ENCODE data around the gene PRIM2.
"Not testable (repeated sequence)": the region's sequence is repeated elsewhere in the genome, so short reads cannot be mapped to it uniquely, and the experiment has no call there.

Gene PRIM2

DNA sequence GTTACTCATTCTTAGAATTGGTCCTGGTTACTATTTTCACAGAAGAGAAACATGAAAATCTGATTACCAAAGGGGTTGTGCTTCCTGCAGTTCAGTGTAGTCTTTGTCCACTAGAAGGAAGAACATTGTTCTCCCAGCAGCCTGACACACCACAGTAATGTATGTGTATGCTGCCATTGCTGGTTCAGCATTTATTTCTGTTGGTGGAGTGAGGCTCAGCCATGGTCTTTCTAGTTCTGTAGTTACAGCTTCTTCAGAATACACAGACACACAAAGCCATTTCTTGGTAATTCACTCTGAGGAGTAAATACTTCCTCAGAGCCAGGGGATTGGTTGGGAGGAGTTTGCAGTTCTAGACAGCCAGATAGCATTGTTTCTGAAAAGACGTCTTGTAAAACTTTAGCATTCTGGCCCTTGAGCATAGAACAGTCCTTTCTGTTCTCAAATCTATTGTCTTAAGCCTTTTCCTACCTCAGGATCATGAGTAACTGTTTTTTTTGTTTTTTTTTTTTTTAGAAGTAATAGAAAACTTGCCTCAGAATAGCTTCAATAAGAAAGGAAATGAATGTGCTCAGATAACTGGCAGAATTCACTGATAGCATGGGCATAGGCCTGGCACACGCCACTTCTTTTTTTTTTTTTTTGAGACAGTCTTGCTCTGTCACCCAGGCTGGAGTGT, 128.5 kb downstream of the PRIM2 start:
- DNase-seq (ENCODE audit: low spot score) = not testable (repeated sequence)

DNA sequence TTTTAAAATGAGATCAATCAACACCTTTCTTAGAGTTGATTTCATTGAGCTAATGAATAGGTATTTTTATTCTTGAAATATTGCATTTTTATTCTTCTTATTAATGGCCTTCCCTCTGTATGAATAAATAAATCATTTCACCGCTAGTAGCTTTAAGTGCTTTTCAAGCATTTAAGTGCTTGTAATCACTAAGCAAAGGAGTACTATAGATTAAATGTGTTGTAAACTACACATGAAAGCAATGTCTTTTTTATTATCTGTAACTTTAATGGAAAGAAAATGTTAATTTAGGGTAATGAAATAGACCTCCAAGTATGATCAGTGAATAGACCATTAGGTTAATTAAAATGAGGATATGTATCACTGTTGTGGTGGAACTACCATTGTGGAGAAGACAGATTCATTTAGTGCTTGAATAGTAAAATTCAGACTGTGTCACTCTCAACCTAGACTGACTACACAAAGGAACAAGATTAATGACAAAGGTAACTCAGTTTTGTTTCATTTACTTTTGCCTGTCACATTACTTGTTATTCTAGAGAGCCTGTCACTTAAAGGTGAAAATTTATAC, 132.2 kb downstream of the PRIM2 start:
- not testable (repeated sequence) for DNase-seq (ENCODE audit: low spot score)

DNA sequence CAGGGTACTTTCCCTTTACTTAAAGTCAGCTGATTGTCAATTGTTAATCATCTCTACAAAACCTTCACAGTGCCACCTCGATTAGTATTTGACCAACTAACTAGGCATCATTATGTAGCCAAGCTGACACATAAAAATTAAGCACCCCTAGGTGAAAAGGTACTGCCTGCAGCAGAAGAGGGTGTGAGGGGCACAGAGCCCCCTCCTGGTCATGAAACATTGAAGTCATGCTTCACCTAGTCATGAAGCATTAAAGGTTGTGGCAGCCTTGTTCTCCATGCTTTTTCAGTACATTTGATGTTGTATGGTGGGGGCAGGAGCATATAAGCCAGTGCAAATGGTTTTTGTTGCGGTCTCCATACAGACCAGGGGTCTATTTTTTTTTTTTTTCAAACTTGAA, 142.4 kb downstream of the PRIM2 start:
- not testable (repeated sequence) for DNase-seq (ENCODE audit: low spot score)

DNA sequence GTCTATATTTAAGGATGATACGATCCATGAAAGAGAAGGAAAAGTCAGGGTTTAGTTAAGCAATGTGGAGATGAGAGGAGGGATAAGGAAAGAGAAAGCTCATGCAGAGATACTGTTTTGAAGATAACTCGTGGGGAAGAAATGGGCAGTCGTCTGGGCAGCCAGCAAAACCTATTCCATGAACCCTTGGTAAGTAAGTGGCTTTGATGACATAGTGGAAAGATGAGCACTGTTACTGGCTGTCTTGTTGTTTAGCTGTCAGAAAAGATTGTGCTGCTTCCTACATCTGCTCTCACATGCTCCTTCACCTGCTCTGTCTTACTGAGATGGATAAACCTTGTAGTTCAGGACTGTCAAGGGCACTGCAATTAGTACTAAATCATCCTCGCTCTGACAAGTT, 143.6 kb downstream of the PRIM2 start:
- not testable (repeated sequence) for DNase-seq (ENCODE audit: low spot score)

DNA sequence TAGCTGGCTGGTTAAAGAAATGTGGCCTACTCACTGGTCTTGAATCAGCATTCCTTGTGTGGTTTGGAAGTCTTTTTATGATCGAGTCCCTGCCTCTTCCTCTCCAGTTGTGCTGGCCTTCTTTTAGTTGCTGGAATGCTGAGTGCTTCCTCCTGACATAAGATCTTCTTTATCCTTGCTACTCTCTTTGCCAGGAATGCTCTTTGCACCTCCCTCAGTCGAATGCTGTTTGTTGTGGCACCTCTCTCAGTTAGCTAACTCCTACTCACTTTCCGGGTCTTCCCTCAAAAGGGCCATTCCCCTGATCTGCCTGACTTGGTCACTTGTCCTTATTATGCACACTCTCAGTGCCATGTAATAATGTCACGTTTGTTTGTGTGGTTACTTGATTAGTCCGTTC, 146.4 kb downstream of the PRIM2 start:
- not testable (repeated sequence) for DNase-seq (ENCODE audit: low spot score)

DNA sequence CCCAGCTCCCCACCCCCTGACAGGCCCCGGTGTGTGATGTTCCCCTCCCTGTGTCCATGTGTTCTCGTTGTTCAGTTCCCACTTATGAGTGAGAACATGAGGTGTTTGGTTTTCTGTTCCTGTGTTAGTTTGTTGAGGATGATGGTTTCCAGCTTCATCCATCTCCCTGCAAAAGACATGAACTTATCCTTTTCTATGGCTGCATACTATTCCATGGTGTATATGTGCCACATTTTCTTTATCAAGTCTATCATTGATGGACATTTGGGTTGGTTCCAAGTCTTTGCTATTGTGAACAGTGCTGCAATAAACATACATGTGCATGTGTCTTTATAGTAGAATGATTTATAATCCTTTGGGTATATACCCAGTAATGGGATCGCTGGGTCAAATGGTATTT, 148.5 kb downstream of the PRIM2 start:
- DNase-seq (ENCODE audit: low spot score) = not testable (repeated sequence)

DNA sequence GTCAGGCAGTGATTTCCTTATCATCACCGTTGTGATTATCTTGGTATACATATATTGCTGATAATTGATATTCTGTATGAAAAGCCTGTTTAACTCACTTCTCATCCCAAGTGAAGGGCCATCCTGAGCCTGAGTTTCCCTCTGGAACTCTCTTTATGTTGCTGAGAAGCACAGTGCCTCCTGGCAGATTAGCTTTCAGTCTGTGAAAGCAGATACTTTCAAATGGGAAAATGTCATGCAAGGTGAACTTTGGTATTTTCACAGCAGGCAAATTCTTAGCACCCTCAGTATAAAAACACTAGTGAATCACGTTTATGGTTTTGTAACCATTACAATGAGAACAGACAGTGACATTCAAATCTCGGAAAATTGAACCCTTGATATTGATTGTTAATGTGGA, 151.6 kb downstream of the PRIM2 start:
- DNase-seq (ENCODE audit: low spot score) = no peak

DNA sequence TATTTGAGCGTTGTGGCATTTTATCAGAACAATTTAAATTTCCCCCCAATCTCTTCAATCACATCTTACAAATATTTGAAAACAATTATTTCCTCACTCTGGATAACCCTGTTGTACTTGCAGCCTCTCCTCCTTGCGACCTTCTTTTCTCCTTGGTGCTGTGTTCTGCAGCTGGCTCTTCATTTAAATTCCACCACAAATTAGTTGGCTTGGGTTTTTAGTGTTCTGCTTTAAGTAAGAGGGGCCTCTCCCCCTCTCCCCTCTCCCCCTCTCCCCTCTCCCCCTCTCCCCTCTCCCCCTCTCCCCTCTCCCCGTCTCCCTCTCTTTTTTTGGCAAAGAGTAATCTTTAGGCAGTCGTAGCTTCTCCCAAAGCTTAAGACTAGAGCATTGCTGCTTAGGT, 152.7 kb downstream of the PRIM2 start:
- not testable (repeated sequence) for DNase-seq (ENCODE audit: low spot score)

DNA sequence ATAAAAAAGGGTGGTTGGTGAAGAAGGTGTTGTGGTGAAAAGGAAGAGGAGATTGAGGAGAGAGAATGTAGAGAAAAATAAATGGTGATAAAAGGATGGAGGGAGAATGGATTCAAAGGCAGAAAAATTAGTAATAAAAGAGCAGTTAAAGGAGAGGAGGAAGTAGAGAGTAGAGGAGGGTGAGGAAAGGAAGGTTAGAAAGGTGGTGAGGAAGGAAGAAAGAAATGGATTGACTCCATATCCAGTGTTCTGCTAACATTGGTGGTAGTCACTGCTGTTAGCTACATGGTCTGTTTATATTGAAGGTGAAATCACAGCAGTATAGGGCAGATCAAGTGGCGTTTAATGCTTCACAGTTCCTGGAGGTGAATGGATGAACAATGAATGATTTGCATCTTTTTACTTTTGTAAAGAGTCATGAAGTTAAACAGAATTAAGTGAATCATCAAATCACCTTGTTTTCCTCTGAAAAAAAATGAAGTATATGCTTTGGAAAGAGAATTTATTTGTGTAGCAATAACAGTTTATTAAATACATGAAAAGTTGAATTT, 154.0 kb downstream of the PRIM2 start:
- not testable (repeated sequence) for DNase-seq (ENCODE audit: low spot score)

DNA sequence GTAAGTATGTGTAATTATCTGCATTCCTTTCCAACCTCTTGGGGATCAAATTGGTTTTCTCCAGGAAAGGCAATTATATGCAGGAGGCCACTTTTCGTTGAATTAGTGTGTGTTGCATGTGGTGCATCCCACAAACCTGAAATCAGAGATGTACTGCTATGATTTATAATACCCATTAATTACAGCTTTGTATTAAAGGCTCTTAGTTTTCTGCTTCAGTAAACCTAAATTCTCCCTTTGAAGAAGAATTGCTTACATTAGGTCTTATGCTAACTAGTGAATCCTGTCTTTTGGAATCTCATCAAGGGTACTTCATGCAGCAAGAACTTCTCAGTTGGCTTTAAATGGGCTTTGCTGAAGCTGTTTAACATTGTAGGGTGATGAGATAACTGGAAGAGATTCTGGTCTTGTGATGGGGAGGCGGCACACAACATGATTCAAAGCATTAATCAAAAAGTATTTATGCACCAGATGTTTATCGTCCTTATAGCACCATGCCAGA, 155.5 kb downstream of the PRIM2 start:
- not testable (repeated sequence) for DNase-seq (ENCODE audit: low spot score)

DNA sequence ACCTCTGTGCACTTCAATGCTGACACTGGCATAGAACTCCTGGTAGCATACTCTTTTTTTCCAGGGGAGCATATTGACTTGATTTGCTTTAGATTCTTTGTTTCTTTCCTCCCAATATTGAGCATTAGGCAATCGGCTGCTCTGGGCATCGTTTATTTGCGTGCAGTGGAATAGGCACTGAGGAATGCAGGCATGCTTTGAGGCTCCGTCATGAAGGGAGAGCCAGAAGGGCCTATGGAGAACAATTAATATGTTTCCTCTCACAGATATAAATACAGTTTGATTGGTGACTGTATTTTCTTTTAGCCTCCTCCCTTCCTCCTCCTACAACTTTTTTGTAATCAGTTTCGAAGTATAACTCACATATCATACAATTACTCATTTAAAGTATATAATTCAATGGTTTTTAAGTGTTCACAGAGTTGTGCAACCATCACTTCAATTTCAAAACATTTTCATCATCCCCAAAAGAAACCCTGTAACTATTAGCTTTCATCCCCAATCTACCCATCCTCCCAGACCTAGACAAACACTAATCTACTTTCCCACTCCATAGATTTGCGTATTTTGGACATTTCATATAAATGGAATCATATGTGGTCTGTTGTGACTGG, 157.5 kb downstream of the PRIM2 start:
- DNase-seq (ENCODE audit: low spot score) = not testable (repeated sequence)

DNA sequence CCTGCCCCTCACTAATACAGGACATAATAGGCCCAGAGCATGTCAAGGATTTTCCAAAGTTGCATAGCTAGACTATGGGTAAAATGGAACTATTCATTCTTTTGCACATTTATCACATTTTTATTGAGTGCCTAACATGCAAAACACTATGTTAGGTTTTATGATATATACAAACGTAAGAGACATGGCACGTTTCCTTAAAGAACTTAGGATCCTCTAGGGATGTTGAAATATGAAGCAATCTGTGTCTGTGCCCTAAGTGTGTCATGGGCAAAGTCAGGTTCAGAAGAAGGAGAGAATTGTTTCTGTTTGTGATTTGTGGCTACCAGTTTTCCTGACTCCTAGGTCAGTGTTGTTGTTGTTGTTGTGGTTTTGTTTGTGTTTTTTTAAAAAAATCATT, 158.2 kb downstream of the PRIM2 start:
- DNase-seq (ENCODE audit: low spot score) = not testable (repeated sequence)

DNA sequence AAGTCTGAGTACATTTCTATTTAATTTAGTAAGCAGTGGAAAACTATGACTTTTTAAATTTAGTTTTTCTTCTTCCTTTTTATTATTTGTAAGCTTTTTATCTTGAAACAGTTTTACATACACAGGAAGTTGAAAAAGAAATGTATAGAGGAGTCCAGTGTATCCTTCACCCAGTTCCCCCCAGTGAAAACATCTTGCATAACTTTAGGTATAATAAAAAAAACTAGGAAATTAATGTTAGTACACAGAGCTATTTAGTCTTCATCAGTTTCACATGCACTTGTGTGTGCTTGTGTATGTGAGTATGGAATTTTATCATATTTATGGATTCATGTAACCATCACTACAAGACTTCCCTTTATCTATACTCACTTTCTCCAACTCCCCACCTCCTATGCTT, 162.8 kb downstream of the PRIM2 start:
- not testable (repeated sequence) for DNase-seq (ENCODE audit: low spot score)

DNA sequence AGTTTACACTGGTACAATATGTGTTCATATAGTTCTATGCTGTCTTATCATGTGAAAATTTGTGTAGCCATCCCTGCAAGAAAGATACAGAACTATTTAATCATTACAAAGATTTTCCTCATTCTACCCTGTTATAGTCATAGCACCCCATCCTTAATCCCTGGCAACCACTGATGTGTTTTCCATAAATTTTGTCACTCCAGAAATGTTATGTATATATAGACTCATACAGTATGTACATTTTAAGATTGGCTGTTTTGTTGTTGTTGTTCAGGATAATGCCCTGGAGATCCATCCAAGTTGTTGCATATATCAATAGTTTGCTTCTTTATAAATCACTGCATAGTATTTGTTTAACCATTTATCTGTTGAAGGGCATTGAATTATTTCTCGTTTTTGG, 163.7 kb downstream of the PRIM2 start:
- not testable (repeated sequence) for DNase-seq (ENCODE audit: low spot score)

DNA sequence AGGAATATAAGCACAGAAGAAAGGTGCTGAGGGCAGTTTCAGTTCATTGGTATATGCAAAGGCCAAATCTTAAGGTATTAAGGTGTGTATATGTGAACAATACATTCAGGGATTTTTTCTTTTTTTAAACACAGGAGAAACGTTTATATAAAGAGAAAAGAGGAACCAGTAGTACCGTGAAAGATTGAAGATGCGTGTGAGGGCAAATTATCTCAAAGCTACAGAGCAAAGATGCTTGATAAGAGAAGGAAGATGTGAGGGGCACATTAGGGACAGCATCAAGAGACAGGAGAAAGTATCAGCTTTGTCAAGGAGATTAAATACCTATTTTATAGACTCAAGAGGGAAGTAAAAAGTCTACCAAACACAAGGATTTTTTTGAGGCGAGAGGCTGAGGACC, 165.0 kb downstream of the PRIM2 start:
- not testable (repeated sequence) for DNase-seq (ENCODE audit: low spot score)

DNA sequence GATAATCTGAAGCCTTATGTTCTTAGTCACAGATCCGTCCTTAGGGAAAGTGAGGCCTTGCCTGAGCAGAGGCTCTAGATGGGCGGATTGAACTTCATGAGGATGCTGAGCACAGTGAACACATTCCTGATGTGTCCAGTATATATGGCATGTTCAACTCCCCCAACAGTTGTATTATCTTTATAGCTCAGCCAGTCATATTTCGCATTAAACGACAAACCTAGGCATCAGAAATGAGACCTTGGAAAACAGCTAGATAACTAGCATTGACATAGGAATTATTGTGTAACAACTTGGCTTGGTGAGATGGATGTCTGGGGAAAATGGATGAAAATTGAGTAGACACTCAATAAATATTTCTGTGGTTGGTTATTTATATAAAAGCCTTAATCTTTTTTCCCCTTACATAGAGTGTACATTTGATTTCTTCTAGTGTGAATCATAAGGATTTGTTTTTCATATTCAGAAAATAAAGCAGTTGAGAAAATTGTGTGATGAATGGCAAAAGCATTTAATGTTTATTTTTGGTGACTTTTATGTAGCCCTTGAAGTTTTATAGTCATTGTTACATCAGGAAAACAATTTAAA, 169.2 kb downstream of the PRIM2 start:
- not testable (repeated sequence) for DNase-seq (ENCODE audit: low spot score)

DNA sequence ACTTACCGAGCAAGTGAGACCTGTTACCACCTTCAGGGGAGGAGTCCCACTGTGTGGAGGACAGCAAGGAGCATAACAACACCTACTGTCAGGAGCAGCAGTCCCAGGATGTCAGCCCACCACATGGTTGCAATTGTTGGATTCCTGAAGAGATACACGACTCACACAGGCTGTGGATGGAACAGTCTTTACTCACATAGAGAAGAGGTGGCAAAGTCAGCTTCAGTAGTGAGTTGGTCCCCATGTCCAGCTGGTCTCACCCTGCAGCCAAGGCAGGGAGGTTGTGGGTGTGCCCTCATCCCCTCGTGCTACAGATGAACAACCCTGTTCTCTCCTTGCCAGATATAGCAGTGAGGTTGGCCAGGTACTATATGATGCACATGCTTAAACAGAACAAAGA, 171.1 kb downstream of the PRIM2 start:
- DNase-seq (ENCODE audit: low spot score) = not testable (repeated sequence)

DNA sequence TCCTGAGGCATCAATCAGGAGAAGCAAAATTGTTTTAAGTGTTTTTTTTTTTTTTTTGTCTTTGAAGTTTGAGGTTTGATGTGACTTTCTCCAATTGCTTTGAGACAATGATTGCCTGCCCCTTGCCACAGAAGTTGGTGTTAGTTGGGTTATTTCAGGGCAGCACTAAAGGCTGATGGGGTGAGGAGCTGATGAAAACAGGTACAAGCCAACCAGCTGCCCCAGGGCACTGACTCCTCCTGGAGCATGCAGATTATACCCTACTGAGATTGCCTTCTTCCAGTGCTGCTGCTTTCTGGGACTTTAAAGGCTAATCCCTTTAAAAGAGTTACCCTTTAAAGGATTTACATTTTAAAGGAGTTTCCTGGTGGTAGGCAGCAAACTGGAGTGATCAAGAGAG, 172.5 kb downstream of the PRIM2 start:
- not testable (repeated sequence) for DNase-seq (ENCODE audit: low spot score)

DNA sequence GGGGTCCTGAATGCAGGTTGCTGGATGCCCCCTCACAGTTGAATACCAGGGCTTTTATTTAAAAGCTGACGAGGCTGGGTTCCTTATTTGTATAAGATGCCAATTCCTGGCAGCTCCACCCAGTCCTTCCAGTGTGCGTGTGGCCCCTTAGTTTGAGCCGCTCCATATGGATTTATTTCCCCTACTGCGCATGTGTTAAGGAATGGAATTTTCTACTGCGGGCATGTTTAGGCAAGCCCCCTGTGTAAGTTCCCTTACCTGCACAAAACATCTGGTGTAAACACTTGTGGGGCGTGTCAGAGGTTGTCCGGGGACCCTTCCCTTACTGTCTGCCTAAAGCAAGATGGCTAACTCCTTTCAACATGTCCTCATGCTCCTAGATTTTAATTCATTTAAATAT, 174.4 kb downstream of the PRIM2 start:
- DNase-seq (ENCODE audit: low spot score) = not testable (repeated sequence)

DNA sequence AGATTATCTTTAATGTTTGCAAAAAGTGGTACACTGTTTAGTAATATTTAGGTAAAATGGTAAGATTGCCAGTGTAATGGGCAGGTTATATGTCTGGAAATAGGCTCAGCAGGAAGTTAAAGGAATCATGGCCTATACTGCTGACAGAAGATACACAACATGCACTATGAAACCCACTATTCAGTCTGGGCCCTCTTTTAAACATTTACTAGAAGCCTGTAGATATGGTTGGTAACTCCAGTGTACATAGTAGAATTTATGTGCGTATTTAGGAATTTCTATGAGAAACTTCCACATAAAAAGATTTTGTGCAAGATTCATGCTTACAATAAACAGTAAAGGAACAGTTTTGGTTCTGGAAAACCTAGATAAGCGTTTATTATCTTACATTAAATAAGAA, 178.8 kb downstream of the PRIM2 start:
- not testable (repeated sequence) for DNase-seq (ENCODE audit: low spot score)

DNA sequence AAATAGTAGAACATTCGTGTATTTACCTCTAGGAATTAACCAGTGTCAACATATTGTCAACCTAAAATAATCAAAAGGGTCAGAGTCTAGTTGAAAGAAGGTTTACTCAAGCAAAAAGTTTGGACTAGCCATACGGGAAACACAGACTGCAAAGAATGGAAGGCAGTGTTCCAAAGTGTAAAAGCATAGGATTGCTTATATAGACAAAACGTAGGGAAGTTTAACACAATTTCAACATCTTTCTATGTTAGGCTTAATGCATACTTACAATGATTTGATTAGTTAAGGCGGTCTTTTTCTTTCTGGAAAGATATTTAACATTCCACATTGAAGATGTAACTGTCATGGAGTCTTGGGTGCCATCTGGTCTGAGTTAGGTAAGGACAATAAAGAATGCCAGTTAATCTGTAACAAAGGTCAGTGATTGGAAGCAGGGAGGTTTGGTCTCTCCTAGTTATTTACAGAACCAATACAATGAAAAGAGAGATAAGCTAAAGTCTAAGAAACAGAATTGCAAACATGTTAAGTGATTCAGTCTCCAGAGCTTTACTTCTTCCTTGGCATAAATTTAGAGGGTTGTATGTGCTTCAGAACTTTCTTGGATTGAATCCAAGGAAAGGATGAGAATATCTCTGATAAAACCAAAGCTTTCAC, 183.1 kb downstream of the PRIM2 start:
- not testable (repeated sequence) for DNase-seq (ENCODE audit: low spot score)

DNA sequence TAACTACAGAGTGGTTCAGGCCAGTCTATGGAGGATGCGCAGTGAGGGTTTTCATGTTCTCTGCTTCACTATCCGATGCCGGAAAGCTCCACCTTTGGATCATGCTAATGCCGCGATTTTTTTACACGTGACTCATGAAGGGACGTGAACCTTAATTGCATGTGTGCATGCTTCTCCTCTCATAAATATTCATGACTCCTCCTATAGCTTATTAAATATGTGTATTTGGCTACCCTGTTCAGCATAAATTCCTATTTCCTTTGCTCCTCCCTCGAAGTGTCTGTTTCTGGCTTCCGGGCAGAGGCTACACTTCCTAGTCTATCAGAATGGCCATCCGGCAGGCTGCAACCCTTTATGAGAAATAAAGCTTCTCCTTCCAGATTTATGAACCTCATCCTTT, 185.0 kb downstream of the PRIM2 start:
- DNase-seq (ENCODE audit: low spot score) = not testable (repeated sequence)

All from hematopoietic multipotent progenitor cell treated with erythropoietin and hydrocortisone succinate and interleukin-3 and kit ligand, for 17 days (in vitro differentiated cells).